CD4-positive, alpha-beta T cell treated with Interleukin-4 for 4 hours (primary cell): ENCODE measurements around the gene SHISAL1.

Source experiments
- DNase-seq: peaks from one replicate; pipeline ENCODE4 v3.0.0-alpha.2; 2020

SHISAL1 gene

GRCh38 chr22:44341431-44342346, 28.9 kb upstream of the SHISAL1 start:
- DNase-seq: no peak

- no peak for DNase-seq
Observed at GRCh38 chr22:44340271-44341239, 27.8 kb upstream of the SHISAL1 start.

- no peak for DNase-seq
Observed at GRCh38 chr22:44338906-44339305, 26.2 kb upstream of the SHISAL1 start.

- no peak for DNase-seq
Observed at GRCh38 chr22:44338177-44338810, 25.5 kb upstream of the SHISAL1 start.

- no peak for DNase-seq
Observed at GRCh38 chr22:44337678-44338004, 24.9 kb upstream of the SHISAL1 start.

- DNase-seq: no peak
Observed at GRCh38 chr22:44336962-44337677, 24.4 kb upstream of the SHISAL1 start.

GRCh38 chr22:44335903-44336803, 23.4 kb upstream of the SHISAL1 start:
- no peak for DNase-seq

- no peak for DNase-seq
Observed at GRCh38 chr22:44335066-44335839, 22.5 kb upstream of the SHISAL1 start.

- DNase-seq: no peak
Observed at GRCh38 chr22:44333847-44334635, 21.3 kb upstream of the SHISAL1 start.

GRCh38 chr22:44332946-44333345, 20.2 kb upstream of the SHISAL1 start:
- DNase-seq: no peak

GRCh38 chr22:44331881-44332714, 19.3 kb upstream of the SHISAL1 start:
- DNase-seq: no peak

GRCh38 chr22:44330744-44331660, 18.3 kb upstream of the SHISAL1 start:
- DNase-seq: no peak

GRCh38 chr22:44330188-44330743, 17.5 kb upstream of the SHISAL1 start:
- DNase-seq: no peak

GRCh38 chr22:44329179-44329796, 16.5 kb upstream of the SHISAL1 start:
- no peak for DNase-seq

- DNase-seq: no peak
Observed at GRCh38 chr22:44328762-44329161, 16.0 kb upstream of the SHISAL1 start.

GRCh38 chr22:44328326-44328725, 15.6 kb upstream of the SHISAL1 start:
- no peak for DNase-seq

- no peak for DNase-seq
Observed at GRCh38 chr22:44326491-44326885, 13.7 kb upstream of the SHISAL1 start.
